ENCODE data around the gene EXOC4. TPM values are rescaled to one million over a fixed set of nuclear protein-coding genes. Genes with fewer than 3 reads are reported as not detected.

Gene EXOC4
- total RNA-seq, 1 donor from 2014 or later, result 51.6 TPM

GRCh38 chr7:133300088-133300487 is 47.2 kb downstream of the EXOC4 start:
- no peaks in the 10 kb centered on the region for H3K27me3 ChIP-seq (ENCODE audit: control insufficient read depth, insufficient read depth, low read length)
- H3K4me3 ChIP-seq (ENCODE audit: low read depth, low read length), result no peak overlapping the region
- TF ChIP-seq CTCF (IDR thresholded peaks at IDR 0.05; ENCODE audit: insufficient read depth, low read length, poor library complexity, severe bottlenecking), result no peak

GRCh38 chr7:133300811-133301210 is 47.9 kb downstream of the EXOC4 start:
- Histone ChIP-seq H3K27me3 (ENCODE audit: control insufficient read depth, insufficient read depth, low read length) (no peaks in the 10 kb centered on the region), H3K36me3 (ENCODE audit: control insufficient read depth, insufficient read depth, low read length) (no peaks in the 10 kb centered on the region), H3K4me3 (ENCODE audit: low read depth, low read length) (no peak overlapping the region)
- no peak for DNase-seq (ENCODE audit: low read depth)
- no peak for TF ChIP-seq CTCF (IDR thresholded peaks at IDR 0.05; ENCODE audit: insufficient read depth, low read length, poor library complexity, severe bottlenecking)

More at GRCh38 chr7:133300088-133300487, 47.2 kb downstream of the EXOC4 start:
- H3K36me3 ChIP-seq (ENCODE audit: control insufficient read depth, insufficient read depth, low read length), result no peaks in the 10 kb centered on the region
- DNase-seq (ENCODE audit: low read depth), result no peak

GRCh38 chr7:133301444-133301843 is 48.6 kb downstream of the EXOC4 start:
- no peak overlapping the region for H3K4me3 ChIP-seq (ENCODE audit: low read depth, low read length)
- H3K36me3 ChIP-seq (ENCODE audit: control insufficient read depth, insufficient read depth, low read length), result no peaks in the 10 kb centered on the region
- TF ChIP-seq CTCF (IDR thresholded peaks at IDR 0.05; ENCODE audit: insufficient read depth, low read length, poor library complexity, severe bottlenecking), result no peak
- no peaks in the 10 kb centered on the region for H3K27me3 ChIP-seq (ENCODE audit: control insufficient read depth, insufficient read depth, low read length)
- DNase-seq (ENCODE audit: low read depth), result no peak

GRCh38 chr7:133303372-133303771 is 50.5 kb downstream of the EXOC4 start:
- no peak overlapping the region for H3K4me3 ChIP-seq (ENCODE audit: low read depth, low read length)
- H3K36me3 ChIP-seq (ENCODE audit: control insufficient read depth, insufficient read depth, low read length), result no peaks in the 10 kb centered on the region
- TF ChIP-seq CTCF (IDR thresholded peaks at IDR 0.05; ENCODE audit: insufficient read depth, low read length, poor library complexity, severe bottlenecking), result no peak
- DNase-seq (ENCODE audit: low read depth), result no peak
- H3K27me3 ChIP-seq (ENCODE audit: control insufficient read depth, insufficient read depth, low read length), result no peaks in the 10 kb centered on the region

GRCh38 chr7:133303931-133304330 is 51.1 kb downstream of the EXOC4 start:
- TF ChIP-seq CTCF (IDR thresholded peaks at IDR 0.05; ENCODE audit: insufficient read depth, low read length, poor library complexity, severe bottlenecking), result no peak
- no peak for DNase-seq (ENCODE audit: low read depth)
- no peaks in the 10 kb centered on the region for H3K27me3 ChIP-seq (ENCODE audit: control insufficient read depth, insufficient read depth, low read length)

GRCh38 chr7:133309333-133309732 is 56.5 kb downstream of the EXOC4 start:
- H3K36me3 ChIP-seq (ENCODE audit: control insufficient read depth, insufficient read depth, low read length), result no peaks in the 10 kb centered on the region
- no peak overlapping the region for H3K4me3 ChIP-seq (ENCODE audit: low read depth, low read length)
- DNase-seq (ENCODE audit: low read depth), result no peak
- H3K27me3 ChIP-seq (ENCODE audit: control insufficient read depth, insufficient read depth, low read length), result no peaks in the 10 kb centered on the region
- no peak for TF ChIP-seq CTCF (IDR thresholded peaks at IDR 0.05; ENCODE audit: insufficient read depth, low read length, poor library complexity, severe bottlenecking)

More at GRCh38 chr7:133303931-133304330, 51.1 kb downstream of the EXOC4 start:
- H3K4me3 ChIP-seq (ENCODE audit: low read depth, low read length), result no peak overlapping the region
- H3K36me3 ChIP-seq (ENCODE audit: control insufficient read depth, insufficient read depth, low read length), result no peaks in the 10 kb centered on the region
